Measurements from ENCODE around the gene CLNS1A. TPM values are rescaled to one million over a fixed set of nuclear protein-coding genes. Genes with fewer than 3 reads are reported as not detected.
"Not testable (repeated sequence)": the region's sequence is repeated elsewhere in the genome, so short reads cannot be mapped to it uniquely, and the experiment has no call there.

Gene CLNS1A
- total RNA-seq, 2 experiments from 2014 or later = 185 to 212 TPM

- Mint-ChIP-seq H3K9me3 (ENCODE audit: low read depth) (peaks cover 6% of the 10 kb centered on the region), H3K27me3 (no peaks in the 10 kb centered on the region), H3K4me1 (no peaks in the 10 kb centered on the region), H3K27ac (no peak overlapping the region), H3K36me3 (ENCODE audit: low read depth) (peaks cover 4% of the 10 kb centered on the region), H3K4me3 (no peak overlapping the region)
- ATAC-seq (no peak), DNase-seq (peak; percentile 20)
- intact Hi-C loops (cut with DNase I, micrococcal nuclease) = no loop called here
- ChIA-PET POLR2A (no interaction called here), CTCF (interaction anchor here (0.7 to 1.0 kb wide), 2 partner anchors 38 to 40 kb away, joined by 4 read pairs; no protein-coding TSS in a partner anchor)
Observed at GRCh38 chr11:77580712-77581337, 56.8 kb downstream of the CLNS1A start.

DNA sequence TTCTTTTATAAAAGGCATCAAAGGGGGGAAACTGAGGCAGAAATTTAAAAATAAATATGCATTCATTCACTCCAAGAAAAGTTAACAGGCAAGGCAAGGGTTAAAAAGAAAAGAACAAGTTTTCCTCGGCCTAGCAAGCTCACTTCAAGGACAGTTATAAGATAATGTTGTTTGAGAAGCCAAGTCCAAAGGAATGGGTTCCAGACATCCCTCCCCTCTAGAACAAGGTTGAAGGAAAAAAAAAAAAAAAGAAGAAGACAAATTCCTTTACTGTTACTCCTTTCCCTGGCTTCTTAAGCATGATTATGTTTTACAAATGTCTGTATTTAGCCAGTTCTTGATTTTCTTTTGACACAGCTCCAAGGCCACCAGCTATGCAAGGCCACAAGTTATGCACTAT is 62.2 kb downstream of the CLNS1A start:
- H3K27ac Mint-ChIP-seq; DNase-seq; H3K9me3 Mint-ChIP-seq (ENCODE audit: low read depth); intact Hi-C loops (cut with DNase I, micrococcal nuclease); H3K4me1 Mint-ChIP-seq; POLR2A ChIA-PET; H3K4me3 Mint-ChIP-seq; CTCF ChIA-PET; H3K27me3 Mint-ChIP-seq; ATAC-seq; H3K36me3 Mint-ChIP-seq (ENCODE audit: low read depth): not testable (repeated sequence)

- H3K27ac Mint-ChIP-seq; intact Hi-C loops (cut with DNase I, micrococcal nuclease); H3K9me3 Mint-ChIP-seq (ENCODE audit: low read depth); H3K36me3 Mint-ChIP-seq (ENCODE audit: low read depth); ATAC-seq; H3K4me3 Mint-ChIP-seq; H3K4me1 Mint-ChIP-seq; H3K27me3 Mint-ChIP-seq; POLR2A ChIA-PET; DNase-seq: not testable (repeated sequence)
- CTCF ChIA-PET = interaction anchor here (0.6 kb wide), 1 partner anchor 337 kb away, joined by 4 read pairs; no protein-coding TSS in a partner anchor
Observed at GRCh38 chr11:77570896-77571295, 66.7 kb downstream of the CLNS1A start.

GRCh38 chr11:77569676-77570070 is 67.9 kb downstream of the CLNS1A start:
- no peak overlapping the region for H3K4me3 Mint-ChIP-seq
- H3K27ac Mint-ChIP-seq = no peak overlapping the region
- H3K9me3 Mint-ChIP-seq (ENCODE audit: low read depth) = no peaks in the 10 kb centered on the region
- peaks cover 4% of the 10 kb centered on the region for H3K36me3 Mint-ChIP-seq (ENCODE audit: low read depth)
- POLR2A ChIA-PET = no interaction called here
- intact Hi-C loops (cut with DNase I, micrococcal nuclease) = no loop called here
- peaks cover 4% of the 10 kb centered on the region for H3K27me3 Mint-ChIP-seq
- DNase-seq (no peak), ATAC-seq (no peak)
- CTCF ChIA-PET = no interaction called here
- no peaks in the 10 kb centered on the region for H3K4me1 Mint-ChIP-seq

DNA sequence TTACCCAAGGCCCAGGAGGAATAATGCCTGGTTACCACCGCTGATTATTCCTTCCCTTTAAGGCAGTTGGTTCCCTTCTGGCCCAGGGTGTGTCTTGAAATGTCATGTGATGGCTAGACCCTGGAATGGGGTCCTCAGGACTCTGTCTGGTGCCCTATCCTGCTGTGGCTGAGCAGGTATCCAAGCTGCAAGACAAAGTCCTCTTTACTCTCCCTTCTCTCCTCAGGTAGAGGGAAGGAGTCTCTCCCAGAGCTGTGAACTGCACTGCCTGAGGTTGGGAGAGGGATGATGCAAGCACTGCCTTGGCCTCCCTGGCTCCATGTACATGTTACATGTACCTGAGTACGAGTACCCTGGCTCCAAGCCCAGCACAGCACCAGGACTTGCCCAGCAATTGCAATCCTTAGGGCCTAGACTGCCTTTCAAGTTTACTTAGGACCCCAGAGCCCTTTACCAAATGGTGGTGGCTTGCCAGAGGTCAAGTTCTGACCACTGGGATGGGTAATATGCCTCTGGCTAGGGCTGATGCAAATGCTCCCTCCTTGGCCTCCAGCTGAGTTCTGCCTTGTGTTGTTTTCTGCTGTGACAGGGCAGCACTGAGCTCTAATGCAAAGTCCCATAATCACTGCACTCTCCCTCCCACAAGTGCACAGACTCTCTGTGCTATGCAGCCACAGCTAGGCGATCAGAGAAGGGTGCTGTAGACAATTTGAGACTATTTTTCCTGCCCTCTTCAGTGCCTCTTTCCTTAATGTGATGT is 68.5 kb downstream of the CLNS1A start:
- peaks cover 3% of the 10 kb centered on the region for H3K9me3 Mint-ChIP-seq (ENCODE audit: low read depth)
- intact Hi-C loops (cut with DNase I, micrococcal nuclease) = no loop called here
- ChIA-PET POLR2A (no interaction called here), CTCF (no interaction called here)
- no peak overlapping the region for H3K4me3 Mint-ChIP-seq
- ATAC-seq = no peak
- H3K4me1 Mint-ChIP-seq = no peaks in the 10 kb centered on the region
- no peak overlapping the region for H3K27ac Mint-ChIP-seq
- no peak for DNase-seq
- H3K27me3 Mint-ChIP-seq = peaks cover 4% of the 10 kb centered on the region
- H3K36me3 Mint-ChIP-seq (ENCODE audit: low read depth) = peaks cover 4% of the 10 kb centered on the region

DNA sequence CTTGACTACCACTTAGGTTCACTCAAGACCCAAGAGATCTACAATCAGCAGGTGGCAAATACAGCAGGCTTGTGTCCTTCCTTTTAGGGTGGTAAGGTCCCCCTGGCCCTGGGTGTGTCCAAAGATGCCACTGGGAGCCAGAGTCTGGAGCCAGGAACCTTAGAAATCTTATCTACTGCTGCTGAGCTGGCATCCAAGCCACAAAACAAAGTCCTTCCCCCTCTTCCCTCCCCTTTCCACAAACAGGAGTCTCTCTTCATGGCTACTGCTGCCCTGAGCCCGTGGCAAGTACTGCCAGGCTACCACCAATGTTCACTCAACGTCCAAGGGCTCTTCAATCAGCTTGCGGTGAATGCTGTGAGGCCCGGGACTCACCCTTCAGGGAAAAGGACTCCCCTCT is 69.3 kb downstream of the CLNS1A start:
- Mint-ChIP-seq H3K4me3 (no peak overlapping the region), H3K9me3 (ENCODE audit: low read depth) (peaks cover 7% of the 10 kb centered on the region), H3K27ac (no peak overlapping the region), H3K36me3 (ENCODE audit: low read depth) (peaks cover 4% of the 10 kb centered on the region), H3K27me3 (peaks cover 4% of the 10 kb centered on the region), H3K4me1 (no peaks in the 10 kb centered on the region)
- ChIA-PET CTCF (no interaction called here), POLR2A (no interaction called here)
- ATAC-seq = no peak
- DNase-seq = no peak
- intact Hi-C loops (cut with DNase I, micrococcal nuclease) = no loop called here

Other genes starting within 250 kb of the CLNS1A start
- 10 to 100 TPM; 38.2 to 43.9 TPM for gene PAK1, start 163.7 kb downstream of the CLNS1A start, total RNA-seq
- under 1 TPM in 1 of 2 experiments, not detected in 1; 0.14 TPM for gene AQP11, start 47.8 kb downstream of the CLNS1A start, total RNA-seq
- gene RSF1, start 182.9 kb upstream of the CLNS1A start, total RNA-seq = 10 to 100 TPM; 49.9 to 59.2 TPM
- gene AAMDC, start 183.3 kb upstream of the CLNS1A start, total RNA-seq = 1 to 10 TPM; 4.8 to 5.3 TPM